ENCODE results near the gene TEDC1. TPM values are rescaled to one million over a fixed set of nuclear protein-coding genes. Genes with fewer than 3 reads are reported as not detected.

Gene TEDC1
- polyA plus RNA-seq, 1 donor (not counting 4 experiments of a cell fraction or from before 2014, with no cell fraction given) = 5.0 TPM

- no peak for DNase-seq (ENCODE audit: low read depth, low spot score)
- Histone ChIP-seq H3K36me3 (ENCODE audit: control insufficient read depth in 2 of 2, extremely low read depth in 1 of 2, insufficient read depth in 2 of 2, low read length in 2 of 2) (peaks cover 10 to 34% of the 10 kb centered on the region in 2 experiments), H4K20me1 (ENCODE audit: control insufficient read depth, extremely low read depth, insufficient read depth, low read length) (no peaks in the 10 kb centered on the region), H3K27me3 (ENCODE audit: control insufficient read depth, extremely low read depth, insufficient read depth, low read length) (no peaks in the 10 kb centered on the region), H3K4me3 (ENCODE audit: control insufficient read depth in 2 of 3, extremely low read depth in 1 of 3, insufficient read depth in 2 of 3, low read depth in 1 of 3, low read length in 3 of 3) (no peak overlapping the region), H3K4me2 (ENCODE audit: control insufficient read depth, extremely low read depth, insufficient read depth, low read depth, low read length) (no peak overlapping the region), H2AFZ (ENCODE audit: control insufficient read depth, low read length) (no peak overlapping the region), H3K9me3 (ENCODE audit: control insufficient read depth, low read depth, low read length) (no peaks in the 10 kb centered on the region), H3K9me1 (ENCODE audit: control insufficient read depth, extremely low read depth, insufficient read depth, low read length) (no peaks in the 10 kb centered on the region), H3K9ac (ENCODE audit: control insufficient read depth, extremely low read depth, insufficient read depth, low read length) (no peak overlapping the region), H3K4me1 (ENCODE audit: control insufficient read depth, extremely low read depth, insufficient read depth, low read length) (no peaks in the 10 kb centered on the region), H3K27ac (ENCODE audit: control insufficient read depth, insufficient read depth, low read length) (no peak overlapping the region), H3K79me2 (ENCODE audit: control insufficient read depth, insufficient read depth, low read length) (no peaks in the 10 kb centered on the region)
- TF ChIP-seq, protein P1, sequence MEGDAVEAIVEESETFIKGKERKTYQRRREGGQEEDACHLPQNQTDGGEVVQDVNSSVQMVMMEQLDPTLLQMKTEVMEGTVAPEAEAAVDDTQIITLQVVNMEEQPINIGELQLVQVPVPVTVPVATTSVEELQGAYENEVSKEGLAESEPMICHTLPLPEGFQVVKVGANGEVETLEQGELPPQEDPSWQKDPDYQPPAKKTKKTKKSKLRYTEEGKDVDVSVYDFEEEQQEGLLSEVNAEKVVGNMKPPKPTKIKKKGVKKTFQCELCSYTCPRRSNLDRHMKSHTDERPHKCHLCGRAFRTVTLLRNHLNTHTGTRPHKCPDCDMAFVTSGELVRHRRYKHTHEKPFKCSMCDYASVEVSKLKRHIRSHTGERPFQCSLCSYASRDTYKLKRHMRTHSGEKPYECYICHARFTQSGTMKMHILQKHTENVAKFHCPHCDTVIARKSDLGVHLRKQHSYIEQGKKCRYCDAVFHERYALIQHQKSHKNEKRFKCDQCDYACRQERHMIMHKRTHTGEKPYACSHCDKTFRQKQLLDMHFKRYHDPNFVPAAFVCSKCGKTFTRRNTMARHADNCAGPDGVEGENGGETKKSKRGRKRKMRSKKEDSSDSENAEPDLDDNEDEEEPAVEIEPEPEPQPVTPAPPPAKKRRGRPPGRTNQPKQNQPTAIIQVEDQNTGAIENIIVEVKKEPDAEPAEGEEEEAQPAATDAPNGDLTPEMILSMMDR (optimal IDR thresholded peaks at IDR 0.05 in 1 of 3, IDR thresholded peaks at IDR 0.05 in 1 of 3, conservative IDR thresholded peaks at IDR 0.05 in 1 of 3; ENCODE audit: extremely low read depth in 1 of 3, insufficient read depth in 2 of 3, low read length in 3 of 3) = no peak
- TF ChIP-seq EZH2 (IDR thresholded peaks at IDR 0.05; ENCODE audit: low read length) = no peak
- dilution Hi-C loops (cut with MboI; ENCODE audit: extremely low pct_ligation_motif_present, low sequenced_read_pairs) = no loop called here
- FAIRE-seq = no peak
Measured at GRCh38 chr14:105458571-105458970, 32.5 kb upstream of the TEDC1 start.

- Histone ChIP-seq H3K4me2 (ENCODE audit: control insufficient read depth, extremely low read depth, insufficient read depth, low read depth, low read length) (no peak overlapping the region), H3K9ac (ENCODE audit: control insufficient read depth, extremely low read depth, insufficient read depth, low read length) (no peak overlapping the region), H2AFZ (ENCODE audit: control insufficient read depth, low read length) (no peak overlapping the region), H3K9me1 (ENCODE audit: control insufficient read depth, extremely low read depth, insufficient read depth, low read length) (no peaks in the 10 kb centered on the region), H4K20me1 (ENCODE audit: control insufficient read depth, extremely low read depth, insufficient read depth, low read length) (no peaks in the 10 kb centered on the region), H3K9me3 (ENCODE audit: control insufficient read depth, low read depth, low read length) (no peaks in the 10 kb centered on the region), H3K36me3 (ENCODE audit: control insufficient read depth in 2 of 2, extremely low read depth in 1 of 2, insufficient read depth in 2 of 2, low read length in 2 of 2) (peaks cover 5 to 36% of the 10 kb centered on the region in 2 experiments), H3K27ac (ENCODE audit: control insufficient read depth, insufficient read depth, low read length) (no peak overlapping the region), H3K27me3 (ENCODE audit: control insufficient read depth, extremely low read depth, insufficient read depth, low read length) (no peaks in the 10 kb centered on the region), H3K4me1 (ENCODE audit: control insufficient read depth, extremely low read depth, insufficient read depth, low read length) (no peaks in the 10 kb centered on the region), H3K4me3 (ENCODE audit: control insufficient read depth in 2 of 3, extremely low read depth in 1 of 3, insufficient read depth in 2 of 3, low read depth in 1 of 3, low read length in 3 of 3) (no peak overlapping the region), H3K79me2 (ENCODE audit: control insufficient read depth, insufficient read depth, low read length) (no peaks in the 10 kb centered on the region)
- dilution Hi-C loops (cut with MboI; ENCODE audit: extremely low pct_ligation_motif_present, low sequenced_read_pairs) = no loop called here
- no peak for FAIRE-seq
- no peak for TF ChIP-seq EZH2 (IDR thresholded peaks at IDR 0.05; ENCODE audit: low read length)
- TF ChIP-seq, protein P1 (optimal IDR thresholded peaks at IDR 0.05 in 1 of 3, IDR thresholded peaks at IDR 0.05 in 1 of 3, conservative IDR thresholded peaks at IDR 0.05 in 1 of 3; ENCODE audit: extremely low read depth in 1 of 3, insufficient read depth in 2 of 3, low read length in 3 of 3) = no peak
- DNase-seq (ENCODE audit: low read depth, low spot score) = no peak
Measured at GRCh38 chr14:105460116-105460515, 30.9 kb upstream of the TEDC1 start.

Data from keratinocyte (primary cell).